Fibroblast of lung (primary cell): ENCODE measurements around the gene PRPF40B.

Experiments used
- CTCF ChIP-seq, 2 donors: IDR thresholded peaks in 1 of 2; conservative IDR thresholded peaks in 1 of 2; 1 replicate in 1 of 2; 2 replicates in 1 of 2; pipeline ENCODE4 v1.5.1; 2011 to 2012; ENCODE audit warnings: low read length in 2 of 2, control low read depth in 1 of 2, inconsistent platforms in 1 of 2, low read depth in 1 of 2, mild to moderate bottlenecking in 1 of 2
- EZH2 ChIP-seq: IDR thresholded peaks from 2 replicates; pipeline ENCODE4 v1.5.1; 2012; ENCODE audit warnings: low read length, control low read depth, mild to moderate bottlenecking; ENCODE audit errors: missing control alignments

- TF ChIP-seq CTCF (conservative IDR thresholded peaks at IDR 0.05 in 1 of 2, IDR thresholded peaks at IDR 0.05 in 1 of 2; ENCODE audit: low read depth in 1 of 2, low read length in 2 of 2): no peak
- TF ChIP-seq EZH2: no peak
Observed at GRCh38 chr12:49646331-49646830, 23.0 kb downstream of the PRPF40B start.
